B cell (primary cell): ENCODE results near the gene AFDN.

Experiments
- CTCF ChIP-seq: fragments of 200-600 bp; IDR thresholded peaks from one replicate; pipeline ENCODE4 v1.8.0; 2022; ENCODE audit warnings: antibody characterized with exemption, mild to moderate bottlenecking
- EZH2 ChIP-seq: IDR thresholded peaks from 2 replicates; pipeline ENCODE4 v1.6.1; 2012; ENCODE audit warnings: borderline replicate concordance, low read depth, mild to moderate bottlenecking, moderate library complexity, low read length; ENCODE audit not compliant: insufficient read depth, poor library complexity, severe bottlenecking

GRCh38 chr6:167949121-167949684 lies 122.5 kb downstream of the AFDN start:
- TF ChIP-seq CTCF (no peak), EZH2 (no peak)
